Astrocyte (in vitro differentiated cells and primary cell): ENCODE results near the gene GRAP2. TPM values are rescaled to one million over a fixed set of nuclear protein-coding genes. Genes with fewer than 3 reads are reported as not detected.
"Not testable (repeated sequence)": the region's sequence is repeated elsewhere in the genome, so short reads cannot be mapped to it uniquely, and the experiment has no call there.

Source experiments
- DNase-seq: peaks from one replicate; pipeline ENCODE4 v3.0.0-alpha.2; 2010; ENCODE audit warnings: low read depth
- FAIRE-seq: peaks from 2 replicates; lab custom pipeline; 2011; peaks lifted over from hg19 to GRCh38; lab: Jason Lieb, UNC
- H2AFZ ChIP-seq: 2 replicates; pipeline ENCODE4 v1.6.0; 2012; ENCODE audit warnings: low read depth, low read length, inconsistent platforms
- H3K27ac ChIP-seq: 2 replicates; pipeline ENCODE4 v1.5.1; 2011; ENCODE audit warnings: low read depth, low read length, inconsistent platforms
- H3K27me3 ChIP-seq: 2 replicates; pipeline ENCODE4 v1.6.0; 2011; ENCODE audit warnings: low read length, inconsistent platforms; ENCODE audit not compliant: insufficient read depth
- H3K36me3 ChIP-seq: 2 replicates; pipeline ENCODE4 v1.5.1; 2011; ENCODE audit warnings: low read length, inconsistent platforms; ENCODE audit not compliant: insufficient read depth
- H3K4me1 ChIP-seq: 2 replicates; pipeline ENCODE4 v1.5.1; 2011; ENCODE audit warnings: low read length, inconsistent platforms; ENCODE audit not compliant: insufficient read depth
- H3K4me2 ChIP-seq: 2 replicates; pipeline ENCODE4 v1.6.0; 2012; ENCODE audit warnings: low read length, inconsistent platforms
- H3K4me3 ChIP-seq: 2 replicates; pipeline ENCODE4 v1.5.1; 2011; ENCODE audit warnings: low read depth, mild to moderate bottlenecking, low read length, inconsistent platforms; ENCODE audit not compliant: insufficient read depth
- H3K79me2 ChIP-seq: 2 replicates; pipeline ENCODE4 v1.6.0; 2012; ENCODE audit warnings: mild to moderate bottlenecking, low read length, inconsistent platforms; ENCODE audit not compliant: insufficient read depth
- H3K9ac ChIP-seq: 2 replicates; pipeline ENCODE4 v1.6.0; 2012; ENCODE audit warnings: mild to moderate bottlenecking, low read length, inconsistent platforms
- H3K9me3 ChIP-seq: 2 replicates; pipeline ENCODE4 v1.5.1; 2012; ENCODE audit warnings: low read depth, mild to moderate bottlenecking, low read length, inconsistent platforms; ENCODE audit not compliant: insufficient read depth
- H4K20me1 ChIP-seq: 2 replicates; pipeline ENCODE4 v1.6.0; 2012; ENCODE audit warnings: low read length, inconsistent platforms; ENCODE audit not compliant: insufficient read depth
- H3K27ac Mint-ChIP-seq: one replicate; pipeline ENCODE4 v1.8.0; 2021; ENCODE audit warnings: mild to moderate bottlenecking, mixed read lengths; ENCODE audit not compliant: unreplicated experiment
- H3K27me3 Mint-ChIP-seq: one replicate; pipeline ENCODE4 v1.8.0; 2021; ENCODE audit warnings: low read depth, mixed read lengths; ENCODE audit not compliant: unreplicated experiment
- H3K36me3 Mint-ChIP-seq: one replicate; pipeline ENCODE4 v1.8.0; 2021; ENCODE audit warnings: low read depth, mixed read lengths; ENCODE audit not compliant: unreplicated experiment
- H3K4me1 Mint-ChIP-seq: one replicate; pipeline ENCODE4 v1.8.0; 2021; ENCODE audit warnings: low read depth, mixed read lengths; ENCODE audit not compliant: unreplicated experiment
- H3K4me3 Mint-ChIP-seq: one replicate; pipeline ENCODE4 v1.8.0; 2021; ENCODE audit warnings: mild to moderate bottlenecking, moderate library complexity, mixed read lengths; ENCODE audit not compliant: unreplicated experiment
- H3K9me3 Mint-ChIP-seq: one replicate; pipeline ENCODE4 v1.8.0; 2021; ENCODE audit warnings: mild to moderate bottlenecking, mixed read lengths; ENCODE audit not compliant: unreplicated experiment
- EZH2 ChIP-seq: IDR thresholded peaks from 2 replicates; pipeline ENCODE4 v1.6.1; 2012; ENCODE audit warnings: mild to moderate bottlenecking, low read length, inconsistent platforms; ENCODE audit not compliant: insufficient read depth
- total RNA-seq: library from RNA; stranded (reverse); gene quantifications from 2 replicates; pipeline ENCODE4 v1.2.1, GENCODE V29; 2021
- TF ChIP-seq, protein P1 (sequence below): IDR thresholded peaks from 2 replicates; pipeline ENCODE4 v1.5.1; 2011; ENCODE audit warnings: low read depth, mild to moderate bottlenecking, inconsistent platforms, low read length, moderate library complexity; ENCODE audit not compliant: insufficient read depth

The GRAP2 gene
- total RNA-seq, 1 donor from 2014 or later = 0.23 TPM

DNA sequence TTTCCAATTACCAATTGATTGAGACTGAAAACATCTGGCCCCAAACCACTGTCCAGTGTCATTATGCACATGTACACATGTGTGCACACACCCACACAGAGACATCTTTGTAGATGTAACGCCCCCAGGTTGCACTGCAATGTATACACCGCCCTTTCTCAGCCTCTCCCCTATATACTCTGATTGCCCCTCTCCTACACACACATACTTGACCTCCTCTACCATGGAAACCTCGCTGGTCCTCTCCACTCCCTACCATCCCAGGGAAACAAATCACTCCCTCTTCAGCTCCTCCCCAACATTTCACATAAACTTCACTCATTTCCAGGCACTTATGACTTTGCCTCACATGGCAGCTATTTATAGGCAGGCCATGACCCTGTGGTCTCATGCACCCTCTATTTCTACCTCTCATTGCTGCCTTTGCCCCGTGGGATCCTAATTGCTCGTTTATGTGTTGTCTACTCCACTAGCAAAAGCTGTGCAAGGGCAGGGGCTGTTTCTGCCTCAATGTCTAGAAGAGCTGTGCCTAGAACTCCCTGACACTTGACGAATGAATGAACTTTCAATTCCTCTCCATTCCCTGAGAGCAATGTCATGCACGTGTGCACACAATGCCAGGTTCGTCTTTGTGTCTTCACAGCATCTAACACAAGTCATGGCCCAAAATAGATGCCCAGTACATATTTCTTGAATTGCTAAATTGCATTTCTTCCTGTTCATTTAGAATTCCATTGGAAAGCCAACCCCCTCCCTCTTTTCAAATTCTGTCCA is 49.3 kb downstream of the GRAP2 start:
- TF ChIP-seq, protein P1, sequence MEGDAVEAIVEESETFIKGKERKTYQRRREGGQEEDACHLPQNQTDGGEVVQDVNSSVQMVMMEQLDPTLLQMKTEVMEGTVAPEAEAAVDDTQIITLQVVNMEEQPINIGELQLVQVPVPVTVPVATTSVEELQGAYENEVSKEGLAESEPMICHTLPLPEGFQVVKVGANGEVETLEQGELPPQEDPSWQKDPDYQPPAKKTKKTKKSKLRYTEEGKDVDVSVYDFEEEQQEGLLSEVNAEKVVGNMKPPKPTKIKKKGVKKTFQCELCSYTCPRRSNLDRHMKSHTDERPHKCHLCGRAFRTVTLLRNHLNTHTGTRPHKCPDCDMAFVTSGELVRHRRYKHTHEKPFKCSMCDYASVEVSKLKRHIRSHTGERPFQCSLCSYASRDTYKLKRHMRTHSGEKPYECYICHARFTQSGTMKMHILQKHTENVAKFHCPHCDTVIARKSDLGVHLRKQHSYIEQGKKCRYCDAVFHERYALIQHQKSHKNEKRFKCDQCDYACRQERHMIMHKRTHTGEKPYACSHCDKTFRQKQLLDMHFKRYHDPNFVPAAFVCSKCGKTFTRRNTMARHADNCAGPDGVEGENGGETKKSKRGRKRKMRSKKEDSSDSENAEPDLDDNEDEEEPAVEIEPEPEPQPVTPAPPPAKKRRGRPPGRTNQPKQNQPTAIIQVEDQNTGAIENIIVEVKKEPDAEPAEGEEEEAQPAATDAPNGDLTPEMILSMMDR = no peak
- TF ChIP-seq EZH2 = no peak
- H3K27ac ChIP-seq = no peak overlapping the region
- no peaks in the 10 kb centered on the region for H3K36me3 ChIP-seq
- peaks cover 13% of the 10 kb centered on the region for H3K27me3 ChIP-seq
- H3K4me1 ChIP-seq = peaks cover 9% of the 10 kb centered on the region
- no peak for FAIRE-seq
- Mint-ChIP-seq H3K27me3 (peaks cover 4% of the 10 kb centered on the region), H3K9me3 (peaks cover 7% of the 10 kb centered on the region), H3K27ac (no peak overlapping the region), H3K36me3 (no peaks in the 10 kb centered on the region), H3K4me3 (no peak overlapping the region), H3K4me1 (peaks cover 21% of the 10 kb centered on the region)
- no peak overlapping the region for H2AFZ ChIP-seq
- H3K9me3 ChIP-seq = no peaks in the 10 kb centered on the region
- DNase-seq = no peak
- H3K79me2 ChIP-seq = no peaks in the 10 kb centered on the region
- no peaks in the 10 kb centered on the region for H4K20me1 ChIP-seq
- H3K4me2 ChIP-seq = no peak overlapping the region
- H3K9ac ChIP-seq = no peak overlapping the region
- H3K4me3 ChIP-seq = no peak overlapping the region

DNA sequence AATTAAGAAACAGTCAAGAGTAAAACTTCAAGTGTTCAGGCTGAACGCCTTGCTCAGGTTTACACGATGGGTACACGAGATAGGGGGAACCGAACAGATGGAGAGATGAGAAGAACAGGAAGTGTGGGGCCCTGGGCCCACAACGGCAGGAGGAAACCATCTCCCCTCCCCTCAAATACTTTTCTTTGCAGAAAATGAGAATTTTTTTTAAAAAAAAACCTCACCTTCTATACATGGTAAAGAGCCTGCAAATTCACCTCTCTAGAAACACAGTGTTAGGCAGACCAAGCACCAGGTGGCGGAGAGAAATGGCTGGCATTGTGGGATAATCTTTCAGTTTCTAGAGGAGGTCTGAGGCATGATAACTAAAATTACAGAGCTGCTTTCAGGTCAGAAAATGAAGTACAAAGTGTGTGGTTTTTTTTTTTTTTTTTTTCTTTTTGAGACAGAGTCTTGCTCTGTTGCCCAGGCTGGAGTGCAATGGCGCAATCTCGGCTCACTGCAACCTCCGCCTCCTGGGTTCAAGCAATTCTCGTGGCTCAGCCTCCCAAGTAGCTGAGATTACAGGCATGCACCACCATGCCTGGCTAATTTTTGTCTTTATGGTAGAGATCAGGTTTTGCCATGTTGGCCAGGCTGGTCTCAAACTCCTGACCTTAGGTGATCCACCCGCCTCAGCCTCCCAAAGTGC is 50.9 kb downstream of the GRAP2 start:
- not testable (repeated sequence) for H3K27ac Mint-ChIP-seq, H3K36me3 ChIP-seq, H3K9me3 ChIP-seq, H3K4me2 ChIP-seq, H3K4me1 ChIP-seq, H3K27ac ChIP-seq, H3K27me3 Mint-ChIP-seq, H3K36me3 Mint-ChIP-seq, FAIRE-seq, H2AFZ ChIP-seq, H4K20me1 ChIP-seq, H3K9ac ChIP-seq, H3K9me3 Mint-ChIP-seq, H3K4me3 ChIP-seq, H3K4me3 Mint-ChIP-seq, H3K79me2 ChIP-seq, DNase-seq
- H3K27me3 ChIP-seq = peaks cover 13% of the 10 kb centered on the region
- H3K4me1 Mint-ChIP-seq = peaks cover 28% of the 10 kb centered on the region

DNA sequence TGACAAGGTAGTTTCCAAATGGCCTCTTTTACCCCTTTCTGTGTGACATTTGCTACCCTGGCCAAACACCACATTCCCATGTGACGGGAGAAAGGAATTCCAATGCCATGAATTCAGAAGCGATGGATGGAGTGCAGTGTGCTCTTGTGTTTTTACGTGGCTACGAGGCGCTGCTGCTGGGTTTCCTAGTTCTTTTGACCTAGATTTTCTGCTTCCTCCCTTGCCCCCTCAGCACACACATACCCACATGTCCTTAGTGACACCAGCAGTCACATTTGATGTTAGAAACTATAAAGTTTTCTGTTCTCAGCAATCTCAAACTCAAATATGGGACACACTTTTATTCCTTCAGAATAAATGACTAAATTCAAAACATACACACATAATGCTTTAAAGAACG is 51.5 kb downstream of the GRAP2 start:
- Histone ChIP-seq H3K4me2 (no peak overlapping the region), H3K79me2 (no peaks in the 10 kb centered on the region), H2AFZ (no peak overlapping the region), H3K4me3 (no peak overlapping the region), H3K4me1 (peaks cover 9% of the 10 kb centered on the region), H3K36me3 (no peaks in the 10 kb centered on the region), H3K27me3 (peaks cover 13% of the 10 kb centered on the region), H4K20me1 (no peaks in the 10 kb centered on the region), H3K9me3 (no peaks in the 10 kb centered on the region), H3K9ac (no peak overlapping the region), H3K27ac (no peak overlapping the region)
- H3K4me3 Mint-ChIP-seq = no peak overlapping the region
- TF ChIP-seq, protein P1 = no peak
- TF ChIP-seq EZH2 = no peak
- DNase-seq (no peak), FAIRE-seq (no peak)
- no peaks in the 10 kb centered on the region for H3K36me3 Mint-ChIP-seq
- peaks cover 30% of the 10 kb centered on the region for H3K4me1 Mint-ChIP-seq
- H3K27ac Mint-ChIP-seq = no peak overlapping the region
- peaks cover 7% of the 10 kb centered on the region for H3K9me3 Mint-ChIP-seq
- peaks cover 4% of the 10 kb centered on the region for H3K27me3 Mint-ChIP-seq
